Activated CD8-positive, alpha-beta memory T cell treated with anti-CD3 and anti-CD28 coated beads, Interleukin-2, amount 50 U/mL, for 24 hours (primary cell): ENCODE data around the gene BMF.
A peak's percentile ranks its signal among the peaks of the same experiment; 100 is the strongest.
"Not testable (repeated sequence)": the region's sequence is repeated elsewhere in the genome, so short reads cannot be mapped to it uniquely, and the experiment has no call there.

Experiments
- DNase-seq: peaks from one replicate; pipeline ENCODE4 v3.0.0-alpha.2; 2020; ENCODE audit errors: extremely low read depth

Gene BMF

GRCh38 chr15:40128766-40129660 lies 20.3 kb upstream of the BMF start:
- no peak for DNase-seq

GRCh38 chr15:40125950-40126349 lies 17.3 kb upstream of the BMF start:
- no peak for DNase-seq

DNA sequence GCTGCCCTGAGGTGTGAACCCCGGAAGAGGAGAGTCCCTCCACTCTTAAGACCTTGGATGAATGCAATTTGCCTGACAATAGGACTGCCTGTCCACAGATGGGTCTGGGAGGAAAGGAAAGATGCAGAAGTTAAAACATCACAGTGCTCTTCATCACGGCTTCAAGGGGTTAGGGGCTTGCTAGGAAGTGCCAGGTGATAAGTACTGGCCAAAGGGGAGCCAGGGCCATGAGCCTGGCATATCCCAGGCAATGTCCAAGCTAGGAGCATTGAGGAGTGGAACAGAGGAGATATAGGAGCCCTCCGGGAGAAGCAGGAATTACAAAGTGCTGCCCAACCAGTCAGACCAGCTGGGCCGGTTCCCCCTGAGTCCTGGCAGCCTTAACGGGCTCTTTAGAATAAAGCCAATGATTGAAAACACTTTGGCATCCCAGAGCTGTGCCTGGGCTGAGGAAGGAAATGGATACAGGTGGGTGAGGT lies 16.2 kb upstream of the BMF start:
- DNase-seq, result not testable (repeated sequence)

GRCh38 chr15:40124333-40124732 lies 15.7 kb upstream of the BMF start:
- DNase-seq, result not testable (repeated sequence)

DNA sequence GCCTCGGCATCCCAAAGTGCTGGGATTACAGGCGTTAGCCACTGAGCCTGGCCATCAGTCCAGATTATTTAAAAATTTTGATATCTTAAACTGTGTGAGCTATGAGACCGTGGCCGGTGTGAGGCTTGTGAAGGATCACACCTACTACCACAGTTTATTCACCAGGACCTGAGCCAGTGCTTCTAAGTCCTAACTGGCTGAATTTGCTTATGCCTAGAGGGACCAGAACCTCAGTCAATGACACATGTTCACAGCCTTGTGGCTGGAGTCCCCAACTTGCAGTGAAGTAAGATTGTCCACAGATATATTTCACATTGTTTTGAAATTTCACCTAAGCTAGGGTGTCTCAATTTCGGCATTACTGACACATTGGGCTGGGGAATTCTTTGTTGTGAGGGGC lies 15.2 kb upstream of the BMF start:
- not testable (repeated sequence) for DNase-seq

- DNase-seq, result not testable (repeated sequence)
Observed at GRCh38 chr15:40122989-40123388, 14.3 kb upstream of the BMF start.

GRCh38 chr15:40121911-40122638 lies 13.4 kb upstream of the BMF start:
- no peak for DNase-seq

DNA sequence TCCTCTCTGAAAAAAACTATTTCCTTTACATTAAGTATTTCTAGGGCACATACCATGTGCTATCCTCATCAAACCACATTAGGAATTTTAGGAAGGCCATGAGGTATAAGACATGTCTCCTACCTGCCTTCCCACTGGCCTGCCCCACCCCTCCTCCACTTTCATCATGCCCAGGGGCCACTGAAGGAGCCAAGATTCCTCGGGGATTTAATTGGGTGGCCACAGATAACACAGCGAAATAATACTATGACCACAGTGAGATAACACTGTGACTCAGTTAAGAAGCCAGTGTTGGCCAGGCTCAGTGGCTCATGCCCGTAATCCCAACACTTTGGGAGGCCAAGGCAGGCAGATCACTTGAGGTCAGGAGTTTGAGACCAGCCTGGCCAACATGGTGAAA lies 9.8 kb upstream of the BMF start:
- DNase-seq, result no peak

DNA sequence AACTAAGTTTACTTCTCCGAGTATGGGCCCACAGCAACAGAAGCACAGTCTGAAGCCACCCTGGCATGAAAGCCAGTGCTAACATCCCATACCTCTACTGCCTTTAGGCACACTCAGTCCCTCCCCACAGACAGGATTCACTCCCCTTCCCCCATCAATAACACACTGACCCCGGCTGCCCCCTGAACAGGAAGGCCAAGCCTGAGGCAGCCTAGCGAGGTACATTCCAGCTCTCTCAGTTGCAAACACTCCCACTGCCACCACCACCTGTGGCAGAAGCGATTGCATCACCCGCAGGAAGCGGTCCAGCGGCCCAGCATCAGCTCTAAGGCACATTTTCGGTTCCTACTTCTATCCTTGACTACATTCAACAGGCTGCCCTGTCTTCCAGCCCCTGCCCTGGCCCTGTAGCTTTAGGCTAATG lies 7.0 kb upstream of the BMF start:
- DNase-seq, result no peak

DNA sequence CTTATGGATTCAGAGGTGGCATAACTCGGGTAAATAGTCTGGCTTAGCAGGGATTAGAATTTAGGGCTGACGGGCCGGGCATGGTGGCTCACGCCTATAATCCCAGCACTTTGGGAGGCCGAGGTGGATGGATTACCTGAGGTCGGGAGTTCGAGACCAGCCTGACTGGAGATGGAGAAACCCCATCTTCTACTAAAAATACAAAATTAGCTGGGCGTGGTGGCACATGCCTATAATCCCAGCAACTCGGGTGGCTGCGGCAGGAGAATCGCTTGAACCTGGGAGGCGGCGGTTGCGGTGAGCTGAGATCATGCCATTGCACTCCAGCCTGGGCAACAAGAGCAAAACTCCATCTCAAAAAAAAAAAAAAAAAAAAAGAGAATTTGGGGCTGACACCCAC lies 6.4 kb upstream of the BMF start:
- DNase-seq, result not testable (repeated sequence)

DNA sequence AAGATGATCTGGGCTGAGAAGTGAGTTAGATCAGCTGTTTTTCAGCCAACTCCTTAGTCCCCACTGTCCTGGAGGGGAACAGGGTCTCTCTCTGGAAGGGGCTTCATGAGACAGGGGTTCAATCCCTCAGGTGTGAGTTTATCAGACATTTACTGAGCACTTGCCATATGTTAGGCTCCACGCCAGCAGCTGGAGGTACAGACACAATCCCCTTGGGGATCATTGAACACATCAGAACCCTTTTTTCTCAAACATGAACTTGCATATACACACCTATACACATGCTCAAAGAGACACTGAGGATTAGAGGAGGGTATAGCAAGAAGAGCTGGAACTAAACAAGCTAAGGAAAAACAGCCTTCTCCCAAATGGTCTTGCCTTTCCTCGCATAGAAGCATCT lies 5.5 kb upstream of the BMF start:
- DNase-seq, result no peak

GRCh38 chr15:40112789-40113188 lies 4.1 kb upstream of the BMF start:
- DNase-seq, result no peak

GRCh38 chr15:40111888-40112287 lies 3.2 kb upstream of the BMF start:
- DNase-seq, result no peak

GRCh38 chr15:40110866-40111550 lies 2.3 kb upstream of the BMF start:
- no peak for DNase-seq

DNA sequence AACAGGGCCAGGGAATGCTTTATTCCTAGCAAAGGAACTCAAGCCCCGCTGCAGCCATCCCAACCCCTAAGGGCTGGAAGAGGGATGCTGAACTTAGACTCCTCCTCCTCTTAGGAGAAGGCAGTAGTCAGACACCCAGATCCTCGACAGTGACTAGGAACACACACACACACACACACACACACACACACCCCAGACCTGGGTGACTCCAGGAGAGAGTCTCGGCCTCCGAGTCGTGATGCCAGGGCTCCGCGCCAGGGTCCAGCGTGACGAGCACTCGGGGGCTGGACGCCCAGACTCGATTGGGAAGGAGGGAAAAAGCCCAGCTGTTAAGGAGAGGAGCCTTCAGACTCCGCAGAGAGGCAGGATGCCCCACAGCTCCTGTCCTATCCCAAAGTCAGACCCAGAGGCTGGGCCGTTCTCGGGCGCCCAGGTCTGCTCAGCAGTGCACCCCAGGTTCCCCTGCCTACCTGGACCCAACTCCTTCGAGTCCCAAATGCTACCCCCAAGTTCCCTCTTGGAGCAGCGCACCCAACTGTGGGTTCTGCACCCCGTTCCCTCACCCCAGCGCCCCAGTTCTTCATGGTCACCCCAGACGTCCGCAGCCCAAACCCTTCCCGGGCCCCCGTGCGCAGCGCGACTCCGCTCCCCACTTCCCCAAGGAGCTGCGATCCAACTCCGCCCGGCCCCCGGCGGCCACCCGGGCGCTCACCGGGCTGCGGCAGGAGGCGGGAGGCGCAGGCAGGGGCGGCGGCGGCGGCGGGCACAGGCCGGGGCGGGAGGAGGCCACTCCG lies 421 bp downstream of the BMF start:
- no peak for DNase-seq

DNA sequence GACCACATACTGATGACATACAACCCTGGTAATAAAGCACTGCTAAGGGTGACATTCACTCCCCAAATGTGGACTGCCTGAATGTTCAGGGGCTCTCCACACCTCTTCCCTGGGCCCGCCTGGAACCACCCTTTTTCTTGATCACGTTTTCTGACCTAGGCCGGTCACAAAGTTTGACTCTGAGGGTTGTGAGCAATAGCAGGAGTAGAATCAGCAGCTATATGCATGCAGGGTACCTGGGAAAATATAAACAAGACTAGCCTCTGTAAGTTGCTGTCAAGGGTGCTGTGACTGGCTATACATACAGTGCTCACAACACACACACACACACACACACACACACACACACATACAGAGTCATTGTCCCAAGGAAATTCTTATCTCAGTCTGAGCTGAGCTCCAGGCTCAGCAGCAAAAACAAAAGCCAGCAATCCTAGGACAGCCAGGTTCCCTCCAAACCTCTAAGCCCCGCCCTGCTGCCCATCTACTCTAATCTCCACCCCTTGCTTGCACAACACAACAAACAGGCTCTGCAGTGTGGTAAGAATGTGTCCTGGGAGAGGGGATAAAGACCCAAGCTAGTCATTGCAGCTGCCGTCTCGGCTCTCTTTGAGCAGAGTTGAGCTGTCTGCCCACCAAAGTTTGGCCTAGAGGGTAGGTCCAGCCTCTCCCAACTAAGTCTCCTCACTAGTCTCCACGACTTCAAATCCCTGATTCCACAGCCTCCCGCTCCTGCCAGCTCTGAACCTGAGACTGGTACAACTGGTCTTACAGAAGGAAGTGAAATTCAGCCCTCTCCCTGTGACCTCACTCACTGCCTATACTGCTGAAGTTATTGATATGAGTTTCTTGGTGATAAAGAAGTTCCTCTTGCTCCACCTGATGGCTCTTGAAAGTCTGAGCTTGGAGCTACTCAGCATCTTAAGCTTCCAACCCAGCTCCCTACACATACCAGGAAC lies 2.2 kb downstream of the BMF start:
- DNase-seq, result no peak

DNA sequence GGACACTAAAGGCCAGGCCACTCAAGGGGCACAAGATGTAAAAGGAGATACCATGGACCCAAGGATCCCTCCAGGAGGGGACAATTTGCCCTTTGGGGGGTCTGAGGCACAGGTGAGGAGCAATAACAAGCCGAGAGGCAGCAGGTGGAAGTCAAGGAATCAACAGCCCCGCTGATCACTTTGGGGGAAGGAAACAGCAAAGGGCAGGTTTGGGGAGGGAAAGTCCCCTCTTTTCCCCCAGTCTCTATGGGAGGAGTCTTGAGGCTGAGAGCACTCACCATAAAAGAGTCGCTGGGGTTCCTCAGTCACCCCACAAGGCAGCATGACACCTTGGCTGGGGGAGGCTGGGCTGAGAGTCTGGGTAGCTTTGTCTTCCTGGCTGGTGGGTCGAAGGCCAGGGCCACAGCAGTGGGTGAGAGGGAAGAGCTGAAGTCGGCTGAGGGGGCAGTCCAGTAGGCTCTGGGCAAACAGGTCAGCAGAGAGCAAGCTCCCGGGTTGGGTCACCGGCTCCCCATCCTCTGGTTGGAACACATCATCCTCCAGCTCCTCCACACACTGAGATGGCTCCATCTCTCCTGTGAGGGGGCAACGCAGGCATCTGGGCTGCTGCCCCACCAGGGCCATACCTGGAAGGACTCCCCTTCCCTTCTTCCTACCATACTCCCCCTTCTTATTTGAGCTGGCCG lies 3.0 kb downstream of the BMF start:
- DNase-seq, result no peak

- peak; percentile 57 for DNase-seq
Observed at GRCh38 chr15:40104865-40105516, 3.7 kb downstream of the BMF start.

DNA sequence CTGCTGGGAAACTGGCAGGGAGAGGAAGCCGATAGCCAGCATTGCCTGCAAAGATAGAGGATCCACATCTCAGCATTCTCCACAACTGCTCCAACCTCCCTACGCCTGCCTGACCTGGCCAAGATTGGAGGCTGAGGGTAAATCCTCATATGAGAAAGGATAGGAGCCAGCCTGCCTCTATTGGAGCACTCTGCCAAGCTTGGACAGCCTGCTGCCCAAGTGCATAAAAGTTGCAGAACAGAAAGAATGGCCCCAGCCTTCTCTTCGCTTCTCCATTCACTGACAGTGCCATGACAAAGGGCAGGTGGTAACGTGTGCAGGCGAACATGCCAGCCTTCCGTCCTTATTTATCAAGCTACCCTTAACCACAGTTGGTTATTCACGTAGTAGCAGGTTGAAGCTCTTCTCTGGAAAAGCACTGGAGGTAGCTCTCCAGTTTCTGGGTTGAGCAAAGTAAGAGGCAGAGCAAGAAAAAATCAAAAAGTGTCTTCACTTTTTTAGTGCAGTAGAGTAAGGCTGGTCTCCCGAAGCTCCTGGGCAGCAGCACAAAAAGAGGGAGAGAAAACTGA lies 4.3 kb downstream of the BMF start:
- DNase-seq, result no peak
